Duodenal mucosa (tissue), 2 donors: ENCODE data around the gene SLC6A19.

Source experiments
- H3K27ac ChIP-seq: one replicate; pipeline ENCODE4 v1.7.0; 2013; ENCODE audit warnings: low read depth, low read length
- H3K27me3 ChIP-seq, 2 donors: one replicate each; pipeline ENCODE4 v1.7.0; 2013; ENCODE audit warnings: low read length in 2 of 2, control low read depth in 1 of 2; ENCODE audit not compliant: insufficient read depth in 2 of 2, control insufficient read depth in 1 of 2
- H3K36me3 ChIP-seq, 2 donors: one replicate each; pipeline ENCODE4 v1.7.0; 2013; ENCODE audit warnings: low read length in 2 of 2, control low read depth in 1 of 2; ENCODE audit not compliant: insufficient read depth in 2 of 2, control insufficient read depth in 1 of 2
- H3K4me1 ChIP-seq, 2 donors: one replicate each; pipeline ENCODE4 v1.7.0; 2013; ENCODE audit warnings: low read length in 2 of 2, control low read depth in 1 of 2; ENCODE audit not compliant: insufficient read depth in 2 of 2, control insufficient read depth in 1 of 2
- H3K4me3 ChIP-seq, 2 donors: one replicate each; pipeline ENCODE4 v1.7.0; 2013; ENCODE audit warnings: low read length in 2 of 2, low read depth in 1 of 2
- H3K9ac ChIP-seq, 2 donors: one replicate each; pipeline ENCODE4 v1.7.0; 2013; ENCODE audit warnings: low read length in 2 of 2, low read depth in 1 of 2
- H3K9me3 ChIP-seq, 2 donors: one replicate each; pipeline ENCODE4 v1.7.0; 2013; ENCODE audit warnings: low read length in 2 of 2, control low read depth in 1 of 2; ENCODE audit not compliant: control insufficient read depth in 1 of 2

The SLC6A19 gene

GRCh38 chr5:1200495-1201326 is 684 bp upstream of the SLC6A19 start:
- no peaks in the 10 kb centered on the region for H3K9me3 ChIP-seq
- H3K9ac ChIP-seq: peak overlapping the region; percentile 51 to 71
- peaks cover 0 to 3% of the 10 kb centered on the region in 2 donors for H3K36me3 ChIP-seq
- peak overlapping the region; percentile 42 for H3K27ac ChIP-seq
- peak overlapping the region; percentile 64 to 67 for H3K4me3 ChIP-seq
- H3K4me1 ChIP-seq: peaks cover 21 to 29% of the 10 kb centered on the region in 2 donors
- H3K27me3 ChIP-seq: peaks cover 0 to 3% of the 10 kb centered on the region in 2 donors

- H3K4me1 ChIP-seq: peaks cover 21 to 36% of the 10 kb centered on the region in 2 donors
- H3K9me3 ChIP-seq: no peaks in the 10 kb centered on the region
Observed at GRCh38 chr5:1202026-1202797, 817 bp downstream of the SLC6A19 start.

GRCh38 chr5:1202798-1203185 is 1.4 kb downstream of the SLC6A19 start:
- Histone ChIP-seq H3K27ac (no peak overlapping the region), H3K9ac (peak overlapping the region; percentile 69 to 71), H3K9me3 (no peaks in the 10 kb centered on the region), H3K4me3 (peak overlapping the region; percentile 64 to 67), H3K36me3 (peaks cover 0 to 3% of the 10 kb centered on the region in 2 donors), H3K27me3 (no peaks in the 10 kb centered on the region), H3K4me1 (peaks cover 21 to 36% of the 10 kb centered on the region in 2 donors)

More at GRCh38 chr5:1202026-1202797, 817 bp downstream of the SLC6A19 start:
- Histone ChIP-seq H3K36me3 (peaks cover 0 to 3% of the 10 kb centered on the region in 2 donors), H3K4me3 (peak overlapping the region; percentile 64 to 67), H3K27me3 (no peaks in the 10 kb centered on the region), H3K9ac (peak overlapping the region; percentile 69 to 71), H3K27ac (peak overlapping the region; percentile 67)

- peak overlapping the region; percentile 69 to 71 for H3K9ac ChIP-seq
- peak overlapping the region; percentile 20 for H3K27ac ChIP-seq
- H3K27me3 ChIP-seq: no peaks in the 10 kb centered on the region
- H3K4me3 ChIP-seq: peak overlapping the region; percentile 64 to 67
- peaks cover 21 to 43% of the 10 kb centered on the region in 2 donors for H3K4me1 ChIP-seq
- peaks cover 0 to 3% of the 10 kb centered on the region in 2 donors for H3K36me3 ChIP-seq
- no peaks in the 10 kb centered on the region for H3K9me3 ChIP-seq
Observed at GRCh38 chr5:1203311-1203967, 2.0 kb downstream of the SLC6A19 start.

GRCh38 chr5:1203968-1204692 is 2.7 kb downstream of the SLC6A19 start:
- Histone ChIP-seq H3K27me3 (no peaks in the 10 kb centered on the region), H3K9ac (peak overlapping the region; percentile 25 to 71), H3K4me1 (peaks cover 24 to 49% of the 10 kb centered on the region in 2 donors), H3K27ac (peak overlapping the region; percentile 20), H3K36me3 (peaks cover 0 to 3% of the 10 kb centered on the region in 2 donors), H3K9me3 (no peaks in the 10 kb centered on the region), H3K4me3 (peak overlapping the region; percentile 64 to 67)

- Histone ChIP-seq H3K36me3 (peaks cover 0 to 5% of the 10 kb centered on the region in 2 donors), H3K9ac (peak overlapping the region in 1 of 2 donors; percentile 71), H3K4me3 (peak overlapping the region; percentile 64 to 67), H3K9me3 (no peaks in the 10 kb centered on the region), H3K27me3 (no peaks in the 10 kb centered on the region), H3K4me1 (peaks cover 20 to 53% of the 10 kb centered on the region in 2 donors), H3K27ac (no peak overlapping the region)
Observed at GRCh38 chr5:1204693-1205242, 3.4 kb downstream of the SLC6A19 start.

- Histone ChIP-seq H3K4me1 (peaks cover 15 to 48% of the 10 kb centered on the region in 2 donors), H3K9ac (peak overlapping the region in 1 of 2 donors; percentile 14), H3K4me3 (peak overlapping the region; percentile 64 to 67), H3K27me3 (no peaks in the 10 kb centered on the region), H3K36me3 (peaks cover 6% of the 10 kb centered on the region in 2 donors), H3K27ac (no peak overlapping the region), H3K9me3 (no peaks in the 10 kb centered on the region)
Observed at GRCh38 chr5:1205255-1206180, 4.1 kb downstream of the SLC6A19 start.

- Histone ChIP-seq H3K27ac (no peak overlapping the region), H3K9me3 (no peaks in the 10 kb centered on the region), H3K4me1 (peaks cover 9 to 40% of the 10 kb centered on the region in 2 donors), H3K9ac (no peak overlapping the region), H3K27me3 (no peaks in the 10 kb centered on the region), H3K4me3 (no peak overlapping the region), H3K36me3 (peaks cover 6 to 16% of the 10 kb centered on the region in 2 donors)
Observed at GRCh38 chr5:1206521-1207412, 5.4 kb downstream of the SLC6A19 start.
